NCI-H748 (cell line): ENCODE results near the gene YOD1.

Experiments used
- DNase-seq: peaks from one replicate; lab custom pipeline; 2025; ENCODE audit not compliant: unreplicated experiment; lab: John Stamatoyannopoulos, UW

Gene YOD1

GRCh38 chr1:207051191-207051943, at the start of gene YOD1:
TSS of gene YOD1 (minus strand) at chr1:207051208. CDS start at chr1:207051030, 178 bp downstream.
- DNase-seq = peak; percentile 35

GRCh38 chr1:207097871-207098324, 46.9 kb upstream of the YOD1 start:
- no peak for DNase-seq

GRCh38 chr1:207093944-207094343, 42.9 kb upstream of the YOD1 start:
- DNase-seq = no peak

- DNase-seq = no peak
These were observed 40.3 kb upstream of the YOD1 start for GRCh38 chr1:207091200-207091908.

GRCh38 chr1:207089627-207090355, 38.8 kb upstream of the YOD1 start:
- DNase-seq = no peak

- no peak for DNase-seq
These were observed 38.0 kb upstream of the YOD1 start, which contains the start of gene C4BPB for GRCh38 chr1:207088701-207089626. TSS of gene C4BPB (plus strand) at chr1:207088860. CDS start at chr1:207089532, 672 bp downstream.

GRCh38 chr1:207088161-207088560, 37.2 kb upstream of the YOD1 start:
- DNase-seq = no peak

- no peak for DNase-seq
These were observed 34.9 kb upstream of the YOD1 start for GRCh38 chr1:207085887-207086286.

GRCh38 chr1:207084701-207085180, 33.7 kb upstream of the YOD1 start:
- DNase-seq = peak; percentile 62

- DNase-seq = no peak
These were observed 33.2 kb upstream of the YOD1 start for GRCh38 chr1:207084232-207084631.

GRCh38 chr1:207081806-207082205, 30.8 kb upstream of the YOD1 start:
- DNase-seq = no peak

GRCh38 chr1:207081088-207081487, 30.1 kb upstream of the YOD1 start:
- peak; percentile 2 for DNase-seq

GRCh38 chr1:207079706-207080241, 28.8 kb upstream of the YOD1 start:
- DNase-seq = no peak

GRCh38 chr1:207078578-207079132, 27.6 kb upstream of the YOD1 start:
- DNase-seq = no peak

- peak; percentile 49 for DNase-seq
These were observed 26.7 kb upstream of the YOD1 start for GRCh38 chr1:207077470-207078377.

GRCh38 chr1:207077012-207077411, 26.0 kb upstream of the YOD1 start:
- no peak for DNase-seq

GRCh38 chr1:207076181-207076955, 25.4 kb upstream of the YOD1 start:
- DNase-seq = no peak
